GM18870 (cell line): Measurements from ENCODE around the gene ECE2.
"Not testable (repeated sequence)": the region's sequence is repeated elsewhere in the genome, so short reads cannot be mapped to it uniquely, and the experiment has no call there.

Experiments used
- ATAC-seq: cut with Tn5 transposase; IDR thresholded peaks from one replicate; pipeline ENCODE4 v1.9.1; 2021; ENCODE audit warnings: moderate library complexity; ENCODE audit not compliant: unreplicated experiment

ECE2 gene

GRCh38 chr3:184335291-184335660 lies 59.5 kb downstream of the ECE2 start:
- no peak for ATAC-seq

- ATAC-seq, result no peak
Measured at GRCh38 chr3:184335661-184336546, 60.1 kb downstream of the ECE2 start.

- ATAC-seq, result no peak
Measured at GRCh38 chr3:184336547-184337398, 61.0 kb downstream of the ECE2 start.

GRCh38 chr3:184337399-184337714 lies 61.5 kb downstream of the ECE2 start, which contains the start of gene FAM131A:
FAM131A (plus strand) TSS chr3:184337600; CDS start chr3:184337631, 31 bp downstream.
- ATAC-seq, result no peak

- no peak for ATAC-seq
Measured at GRCh38 chr3:184337981-184338380, 62.2 kb downstream of the ECE2 start.

GRCh38 chr3:184338511-184338945 lies 62.7 kb downstream of the ECE2 start:
- no peak for ATAC-seq

DNA sequence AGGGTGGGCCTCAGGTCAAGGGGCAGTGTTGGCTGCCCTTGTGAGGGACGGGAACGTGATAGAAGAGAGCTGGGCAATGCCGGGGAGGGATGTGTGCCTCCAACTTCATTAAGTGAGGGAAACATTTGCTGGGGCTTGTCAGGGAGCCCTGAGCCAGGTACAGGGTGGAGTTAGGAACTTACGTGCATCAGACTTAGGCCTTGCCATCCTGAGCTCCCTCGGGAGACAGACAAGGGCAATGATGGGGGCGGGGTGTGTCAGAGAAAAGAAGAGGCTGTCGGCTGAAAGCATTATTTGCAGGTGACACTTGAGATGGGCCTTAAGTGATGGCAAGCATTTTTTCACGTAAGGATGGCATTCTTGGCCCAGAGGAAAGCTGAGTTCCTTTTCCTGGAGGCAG lies 63.2 kb downstream of the ECE2 start:
- no peak for ATAC-seq

- ATAC-seq, result not testable (repeated sequence)
Measured at GRCh38 chr3:184339451-184340135, 63.8 kb downstream of the ECE2 start.

GRCh38 chr3:184341925-184342324 lies 66.1 kb downstream of the ECE2 start:
- ATAC-seq, result no peak
